ENCODE results near the gene PACRG. TPM values are rescaled to one million over a fixed set of nuclear protein-coding genes. Genes with fewer than 3 reads are reported as not detected.

Gene PACRG
- total and polyA plus RNA-seq, 2 experiments from 2014 or later = 0.17 to 0.68 TPM

DNA sequence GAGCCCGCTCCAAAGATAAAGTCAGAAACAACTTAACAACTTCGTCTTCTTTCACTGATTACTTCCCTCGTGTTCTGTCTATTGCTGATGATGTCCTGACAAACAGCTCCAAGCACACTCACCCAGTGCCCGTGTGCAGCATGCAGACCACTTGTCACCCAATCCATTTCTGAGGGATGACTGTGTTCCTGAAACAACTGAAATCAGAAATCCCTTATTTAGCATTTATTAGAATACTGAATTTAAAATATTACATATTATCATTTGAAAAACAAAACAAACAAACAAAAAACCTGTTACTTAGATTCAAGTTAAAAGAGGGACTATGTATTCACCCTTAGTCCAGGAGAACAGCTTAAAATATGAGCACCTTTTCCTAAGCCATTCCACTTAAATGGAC lies 463.0 kb downstream of the PACRG start:
- H3K4me2 ChIP-seq = no peak overlapping the region
- H3K4me1 ChIP-seq (ENCODE audit: insufficient read depth) = no peaks in the 10 kb centered on the region; the same call in 1 of the 2 replicates
- H3K36me3 ChIP-seq (ENCODE audit: insufficient read depth) = no peaks in the 10 kb centered on the region
- DNase-seq (ENCODE audit: low spot score) (no peak), ATAC-seq (no peak)
- Mint-ChIP-seq H3K9me3 (no peaks in the 10 kb centered on the region), H3K4me3 (no peak overlapping the region), H3K36me3 (ENCODE audit: low read depth) (no peaks in the 10 kb centered on the region), H3K27me3 (ENCODE audit: insufficient read depth, low read depth, poor library complexity) (peaks cover 4% of the 10 kb centered on the region), H3K27ac (no peak overlapping the region), H3K4me1 (peaks cover 15% of the 10 kb centered on the region)
- H3K4me3 ChIP-seq = no peak overlapping the region
- no peaks in the 10 kb centered on the region for H4K20me1 ChIP-seq (replicated peaks; ENCODE audit: insufficient read depth)
- no peaks in the 10 kb centered on the region for H3K27me3 ChIP-seq (ENCODE audit: insufficient read depth)
- no peaks in the 10 kb centered on the region for H3K79me2 ChIP-seq (replicated peaks; ENCODE audit: insufficient read depth)
- no peak overlapping the region for H3K27ac ChIP-seq (ENCODE audit: low read depth)
- peaks cover 6% of the 10 kb centered on the region; the same call in 1 of the 2 replicates for H3K9me2 ChIP-seq (ENCODE audit: insufficient read depth)
- H3F3A ChIP-seq (replicated peaks; ENCODE audit: low read depth) = no peaks in the 10 kb centered on the region
- no peak overlapping the region for H2AFZ ChIP-seq
- no peak for TF ChIP-seq CREB1 (CRISPR knock-in tag; IDR thresholded peaks at IDR 0.05; ENCODE audit: low read depth)
- no peak for TF ChIP-seq ZNF331 (CRISPR knock-in tag; IDR thresholded peaks at IDR 0.05; ENCODE audit: low read depth)
- TF ChIP-seq STAT1 (IDR thresholded peaks at IDR 0.05; ENCODE audit: unreplicated experiment) = no peak
- TF ChIP-seq POLR2AphosphoS5 (IDR thresholded peaks at IDR 0.05; ENCODE audit: low read depth) = no peak
- TF ChIP-seq, protein P1, sequence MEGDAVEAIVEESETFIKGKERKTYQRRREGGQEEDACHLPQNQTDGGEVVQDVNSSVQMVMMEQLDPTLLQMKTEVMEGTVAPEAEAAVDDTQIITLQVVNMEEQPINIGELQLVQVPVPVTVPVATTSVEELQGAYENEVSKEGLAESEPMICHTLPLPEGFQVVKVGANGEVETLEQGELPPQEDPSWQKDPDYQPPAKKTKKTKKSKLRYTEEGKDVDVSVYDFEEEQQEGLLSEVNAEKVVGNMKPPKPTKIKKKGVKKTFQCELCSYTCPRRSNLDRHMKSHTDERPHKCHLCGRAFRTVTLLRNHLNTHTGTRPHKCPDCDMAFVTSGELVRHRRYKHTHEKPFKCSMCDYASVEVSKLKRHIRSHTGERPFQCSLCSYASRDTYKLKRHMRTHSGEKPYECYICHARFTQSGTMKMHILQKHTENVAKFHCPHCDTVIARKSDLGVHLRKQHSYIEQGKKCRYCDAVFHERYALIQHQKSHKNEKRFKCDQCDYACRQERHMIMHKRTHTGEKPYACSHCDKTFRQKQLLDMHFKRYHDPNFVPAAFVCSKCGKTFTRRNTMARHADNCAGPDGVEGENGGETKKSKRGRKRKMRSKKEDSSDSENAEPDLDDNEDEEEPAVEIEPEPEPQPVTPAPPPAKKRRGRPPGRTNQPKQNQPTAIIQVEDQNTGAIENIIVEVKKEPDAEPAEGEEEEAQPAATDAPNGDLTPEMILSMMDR (conservative IDR thresholded peaks at IDR 0.05; ENCODE audit: low read depth in 2 of 2) = no peak
- TF ChIP-seq EZH2phosphoT487 (IDR thresholded peaks at IDR 0.05; ENCODE audit: unreplicated experiment) = no peak
- TF ChIP-seq ZNF114 (CRISPR knock-in tag; IDR thresholded peaks at IDR 0.05) = no peak
- no peak for TF ChIP-seq JUNB (IDR thresholded peaks at IDR 0.05; ENCODE audit: unreplicated experiment)
- TF ChIP-seq, protein P2, sequence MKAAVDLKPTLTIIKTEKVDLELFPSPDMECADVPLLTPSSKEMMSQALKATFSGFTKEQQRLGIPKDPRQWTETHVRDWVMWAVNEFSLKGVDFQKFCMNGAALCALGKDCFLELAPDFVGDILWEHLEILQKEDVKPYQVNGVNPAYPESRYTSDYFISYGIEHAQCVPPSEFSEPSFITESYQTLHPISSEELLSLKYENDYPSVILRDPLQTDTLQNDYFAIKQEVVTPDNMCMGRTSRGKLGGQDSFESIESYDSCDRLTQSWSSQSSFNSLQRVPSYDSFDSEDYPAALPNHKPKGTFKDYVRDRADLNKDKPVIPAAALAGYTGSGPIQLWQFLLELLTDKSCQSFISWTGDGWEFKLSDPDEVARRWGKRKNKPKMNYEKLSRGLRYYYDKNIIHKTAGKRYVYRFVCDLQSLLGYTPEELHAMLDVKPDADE (IDR thresholded peaks at IDR 0.05) = no peak
- TF ChIP-seq EZH2 (IDR thresholded peaks at IDR 0.05; ENCODE audit: low read depth, unreplicated experiment) = no peak
- TF ChIP-seq, protein P3, sequence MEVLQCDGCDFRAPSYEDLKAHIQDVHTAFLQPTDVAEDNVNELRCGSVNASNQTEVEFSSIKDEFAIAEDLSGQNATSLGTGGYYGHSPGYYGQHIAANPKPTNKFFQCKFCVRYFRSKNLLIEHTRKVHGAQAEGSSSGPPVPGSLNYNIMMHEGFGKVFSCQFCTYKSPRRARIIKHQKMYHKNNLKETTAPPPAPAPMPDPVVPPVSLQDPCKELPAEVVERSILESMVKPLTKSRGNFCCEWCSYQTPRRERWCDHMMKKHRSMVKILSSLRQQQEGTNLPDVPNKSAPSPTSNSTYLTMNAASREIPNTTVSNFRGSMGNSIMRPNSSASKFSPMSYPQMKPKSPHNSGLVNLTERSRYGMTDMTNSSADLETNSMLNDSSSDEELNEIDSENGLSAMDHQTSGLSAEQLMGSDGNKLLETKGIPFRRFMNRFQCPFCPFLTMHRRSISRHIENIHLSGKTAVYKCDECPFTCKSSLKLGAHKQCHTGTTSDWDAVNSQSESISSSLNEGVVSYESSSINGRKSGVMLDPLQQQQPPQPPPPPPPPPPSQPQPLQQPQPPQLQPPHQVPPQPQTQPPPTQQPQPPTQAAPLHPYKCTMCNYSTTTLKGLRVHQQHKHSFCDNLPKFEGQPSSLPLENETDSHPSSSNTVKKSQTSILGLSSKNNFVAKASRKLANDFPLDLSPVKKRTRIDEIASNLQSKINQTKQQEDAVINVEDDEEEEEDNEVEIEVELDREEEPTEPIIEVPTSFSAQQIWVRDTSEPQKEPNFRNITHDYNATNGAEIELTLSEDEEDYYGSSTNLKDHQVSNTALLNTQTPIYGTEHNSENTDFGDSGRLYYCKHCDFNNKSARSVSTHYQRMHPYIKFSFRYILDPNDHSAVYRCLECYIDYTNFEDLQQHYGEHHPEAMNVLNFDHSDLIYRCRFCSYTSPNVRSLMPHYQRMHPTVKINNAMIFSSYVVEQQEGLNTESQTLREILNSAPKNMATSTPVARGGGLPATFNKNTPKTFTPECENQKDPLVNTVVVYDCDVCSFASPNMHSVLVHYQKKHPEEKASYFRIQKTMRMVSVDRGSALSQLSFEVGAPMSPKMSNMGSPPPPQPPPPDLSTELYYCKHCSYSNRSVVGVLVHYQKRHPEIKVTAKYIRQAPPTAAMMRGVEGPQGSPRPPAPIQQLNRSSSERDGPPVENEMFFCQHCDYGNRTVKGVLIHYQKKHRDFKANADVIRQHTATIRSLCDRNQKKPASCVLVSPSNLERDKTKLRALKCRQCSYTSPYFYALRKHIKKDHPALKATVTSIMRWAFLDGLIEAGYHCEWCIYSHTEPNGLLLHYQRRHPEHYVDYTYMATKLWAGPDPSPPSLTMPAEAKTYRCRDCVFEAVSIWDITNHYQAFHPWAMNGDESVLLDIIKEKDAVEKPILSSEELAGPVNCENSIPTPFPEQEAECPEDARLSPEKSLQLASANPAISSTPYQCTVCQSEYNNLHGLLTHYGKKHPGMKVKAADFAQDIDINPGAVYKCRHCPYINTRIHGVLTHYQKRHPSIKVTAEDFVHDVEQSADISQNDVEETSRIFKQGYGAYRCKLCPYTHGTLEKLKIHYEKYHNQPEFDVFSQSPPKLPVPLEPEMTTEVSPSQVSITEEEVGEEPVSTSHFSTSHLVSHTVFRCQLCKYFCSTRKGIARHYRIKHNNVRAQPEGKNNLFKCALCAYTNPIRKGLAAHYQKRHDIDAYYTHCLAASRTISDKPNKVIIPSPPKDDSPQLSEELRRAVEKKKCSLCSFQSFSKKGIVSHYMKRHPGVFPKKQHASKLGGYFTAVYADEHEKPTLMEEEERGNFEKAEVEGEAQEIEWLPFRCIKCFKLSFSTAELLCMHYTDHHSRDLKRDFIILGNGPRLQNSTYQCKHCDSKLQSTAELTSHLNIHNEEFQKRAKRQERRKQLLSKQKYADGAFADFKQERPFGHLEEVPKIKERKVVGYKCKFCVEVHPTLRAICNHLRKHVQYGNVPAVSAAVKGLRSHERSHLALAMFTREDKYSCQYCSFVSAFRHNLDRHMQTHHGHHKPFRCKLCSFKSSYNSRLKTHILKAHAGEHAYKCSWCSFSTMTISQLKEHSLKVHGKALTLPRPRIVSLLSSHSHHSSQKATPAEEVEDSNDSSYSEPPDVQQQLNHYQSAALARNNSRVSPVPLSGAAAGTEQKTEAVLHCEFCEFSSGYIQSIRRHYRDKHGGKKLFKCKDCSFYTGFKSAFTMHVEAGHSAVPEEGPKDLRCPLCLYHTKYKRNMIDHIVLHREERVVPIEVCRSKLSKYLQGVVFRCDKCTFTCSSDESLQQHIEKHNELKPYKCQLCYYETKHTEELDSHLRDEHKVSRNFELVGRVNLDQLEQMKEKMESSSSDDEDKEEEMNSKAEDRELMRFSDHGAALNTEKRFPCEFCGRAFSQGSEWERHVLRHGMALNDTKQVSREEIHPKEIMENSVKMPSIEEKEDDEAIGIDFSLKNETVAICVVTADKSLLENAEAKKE (CRISPR knock-in tag; IDR thresholded peaks at IDR 0.05) = no peak
- TF ChIP-seq NANOG (IDR thresholded peaks at IDR 0.05; ENCODE audit: borderline replicate concordance) = no peak
- TF ChIP-seq, protein P4, sequence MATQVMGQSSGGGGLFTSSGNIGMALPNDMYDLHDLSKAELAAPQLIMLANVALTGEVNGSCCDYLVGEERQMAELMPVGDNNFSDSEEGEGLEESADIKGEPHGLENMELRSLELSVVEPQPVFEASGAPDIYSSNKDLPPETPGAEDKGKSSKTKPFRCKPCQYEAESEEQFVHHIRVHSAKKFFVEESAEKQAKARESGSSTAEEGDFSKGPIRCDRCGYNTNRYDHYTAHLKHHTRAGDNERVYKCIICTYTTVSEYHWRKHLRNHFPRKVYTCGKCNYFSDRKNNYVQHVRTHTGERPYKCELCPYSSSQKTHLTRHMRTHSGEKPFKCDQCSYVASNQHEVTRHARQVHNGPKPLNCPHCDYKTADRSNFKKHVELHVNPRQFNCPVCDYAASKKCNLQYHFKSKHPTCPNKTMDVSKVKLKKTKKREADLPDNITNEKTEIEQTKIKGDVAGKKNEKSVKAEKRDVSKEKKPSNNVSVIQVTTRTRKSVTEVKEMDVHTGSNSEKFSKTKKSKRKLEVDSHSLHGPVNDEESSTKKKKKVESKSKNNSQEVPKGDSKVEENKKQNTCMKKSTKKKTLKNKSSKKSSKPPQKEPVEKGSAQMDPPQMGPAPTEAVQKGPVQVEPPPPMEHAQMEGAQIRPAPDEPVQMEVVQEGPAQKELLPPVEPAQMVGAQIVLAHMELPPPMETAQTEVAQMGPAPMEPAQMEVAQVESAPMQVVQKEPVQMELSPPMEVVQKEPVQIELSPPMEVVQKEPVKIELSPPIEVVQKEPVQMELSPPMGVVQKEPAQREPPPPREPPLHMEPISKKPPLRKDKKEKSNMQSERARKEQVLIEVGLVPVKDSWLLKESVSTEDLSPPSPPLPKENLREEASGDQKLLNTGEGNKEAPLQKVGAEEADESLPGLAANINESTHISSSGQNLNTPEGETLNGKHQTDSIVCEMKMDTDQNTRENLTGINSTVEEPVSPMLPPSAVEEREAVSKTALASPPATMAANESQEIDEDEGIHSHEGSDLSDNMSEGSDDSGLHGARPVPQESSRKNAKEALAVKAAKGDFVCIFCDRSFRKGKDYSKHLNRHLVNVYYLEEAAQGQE (IDR thresholded peaks at IDR 0.05; ENCODE audit: unreplicated experiment) = no peak
